Measurements from ENCODE around the gene NUP98. TPM values are rescaled to one million over a fixed set of nuclear protein-coding genes. Genes with fewer than 3 reads are reported as not detected.

The NUP98 gene
- total RNA-seq, 1 donor from 2014 or later: 80.3 TPM

- Mint-ChIP-seq H3K4me3 (ENCODE audit: low read depth) (no peak overlapping the region), H3K27me3 (no peaks in the 10 kb centered on the region), H3K27ac (no peak overlapping the region), H3K4me1 (ENCODE audit: low read depth) (peaks cover 3% of the 10 kb centered on the region), H3K9me3 (ENCODE audit: low read depth) (no peaks in the 10 kb centered on the region), H3K36me3 (ENCODE audit: insufficient read depth) (peaks cover 8% of the 10 kb centered on the region)
- DNase-seq (ENCODE audit: low spot score, unreplicated experiment): no peak
- no peak for TF ChIP-seq CTCF (IDR thresholded peaks at IDR 0.05; ENCODE audit: unreplicated experiment)
Observed at GRCh38 chr11:3831378-3832239, 34.3 kb upstream of the NUP98 start.

- no peak for TF ChIP-seq CTCF (IDR thresholded peaks at IDR 0.05; ENCODE audit: unreplicated experiment)
- DNase-seq (ENCODE audit: low spot score, unreplicated experiment): no peak
- H3K36me3 Mint-ChIP-seq (ENCODE audit: insufficient read depth): peaks cover 10% of the 10 kb centered on the region
- peaks cover 3% of the 10 kb centered on the region for H3K4me1 Mint-ChIP-seq (ENCODE audit: low read depth)
- H3K9me3 Mint-ChIP-seq (ENCODE audit: low read depth): no peaks in the 10 kb centered on the region
- H3K4me3 Mint-ChIP-seq (ENCODE audit: low read depth): no peak overlapping the region
- no peaks in the 10 kb centered on the region for H3K27me3 Mint-ChIP-seq
- peak overlapping the region; percentile 84 for H3K27ac Mint-ChIP-seq
Observed at GRCh38 chr11:3830730-3831129, 33.4 kb upstream of the NUP98 start.

- Mint-ChIP-seq H3K27me3 (no peaks in the 10 kb centered on the region), H3K27ac (no peak overlapping the region), H3K4me3 (ENCODE audit: low read depth) (no peak overlapping the region), H3K36me3 (ENCODE audit: insufficient read depth) (peaks cover 10% of the 10 kb centered on the region), H3K4me1 (ENCODE audit: low read depth) (peaks cover 2% of the 10 kb centered on the region), H3K9me3 (ENCODE audit: low read depth) (no peaks in the 10 kb centered on the region)
- TF ChIP-seq CTCF (IDR thresholded peaks at IDR 0.05; ENCODE audit: unreplicated experiment): no peak
- DNase-seq (ENCODE audit: low spot score, unreplicated experiment): no peak
Observed at GRCh38 chr11:3830088-3830487, 32.7 kb upstream of the NUP98 start.

GRCh38 chr11:3827434-3828186, 30.3 kb upstream of the NUP98 start:
- H3K27me3 Mint-ChIP-seq: no peaks in the 10 kb centered on the region
- H3K9me3 Mint-ChIP-seq (ENCODE audit: low read depth): no peaks in the 10 kb centered on the region
- DNase-seq (ENCODE audit: low spot score, unreplicated experiment): no peak
- TF ChIP-seq CTCF (IDR thresholded peaks at IDR 0.05; ENCODE audit: unreplicated experiment): no peak
- no peak overlapping the region for H3K27ac Mint-ChIP-seq
- peaks cover 2% of the 10 kb centered on the region for H3K4me1 Mint-ChIP-seq (ENCODE audit: low read depth)
- H3K4me3 Mint-ChIP-seq (ENCODE audit: low read depth): no peak overlapping the region
- H3K36me3 Mint-ChIP-seq (ENCODE audit: insufficient read depth): peaks cover 11% of the 10 kb centered on the region

- no peak overlapping the region for H3K27ac Mint-ChIP-seq
Observed at GRCh38 chr11:3826721-3827120, 29.4 kb upstream of the NUP98 start.

More at GRCh38 chr11:3826721-3827120, 29.4 kb upstream of the NUP98 start:
- Mint-ChIP-seq H3K4me3 (ENCODE audit: low read depth) (no peak overlapping the region), H3K36me3 (ENCODE audit: insufficient read depth) (peaks cover 11% of the 10 kb centered on the region), H3K27me3 (no peaks in the 10 kb centered on the region), H3K4me1 (ENCODE audit: low read depth) (peaks cover under 1% of the 10 kb centered on the region), H3K9me3 (ENCODE audit: low read depth) (no peaks in the 10 kb centered on the region)
- DNase-seq (ENCODE audit: low spot score, unreplicated experiment): no peak
- TF ChIP-seq CTCF (IDR thresholded peaks at IDR 0.05; ENCODE audit: unreplicated experiment): no peak
